Measurements from ENCODE around the gene FLYWCH1.

DNA sequence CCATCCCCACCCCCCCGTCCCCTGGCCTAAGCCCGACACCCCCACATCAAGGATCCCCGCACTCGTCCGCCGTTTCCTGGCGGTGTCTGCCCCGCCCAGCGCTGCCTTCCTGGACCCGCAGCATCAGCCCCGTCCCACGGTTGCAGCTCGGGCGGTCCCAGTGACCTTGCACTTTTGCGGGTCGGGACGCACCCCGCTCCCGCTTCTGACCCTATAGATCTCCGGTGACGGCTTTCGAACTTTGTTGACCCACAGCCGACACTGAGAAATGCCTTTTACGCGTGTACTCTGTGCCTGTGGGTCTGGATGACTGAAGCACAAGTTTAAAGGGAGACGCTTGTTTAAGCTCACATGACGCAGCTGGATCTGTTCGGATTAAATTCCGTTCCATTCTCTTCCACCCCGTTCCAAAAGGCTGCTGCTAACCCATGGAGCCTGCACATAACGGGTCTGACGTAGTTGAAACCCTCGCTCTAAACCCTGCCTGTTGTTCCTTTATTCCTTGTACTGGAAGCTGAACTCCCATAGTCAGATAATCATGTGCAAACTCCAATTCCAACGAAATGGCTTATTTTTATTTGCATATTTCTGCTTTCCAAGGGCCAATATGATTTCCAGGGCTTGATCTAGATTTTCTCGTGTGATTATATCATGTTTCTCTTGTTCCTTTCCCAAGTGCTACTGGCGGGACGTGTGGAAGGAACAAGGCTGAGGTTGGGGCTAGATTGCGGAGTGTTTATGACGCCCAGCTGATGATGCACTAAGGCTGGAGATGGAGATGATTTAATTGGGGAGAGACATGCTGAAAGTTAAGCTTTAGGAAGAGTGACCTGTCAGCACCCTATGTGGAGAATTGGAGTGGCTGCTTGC lies 834 bp downstream of the FLYWCH1 start:
- TF ChIP-seq FOXP4 (CRISPR knock-in tag; IDR thresholded peaks at IDR 0.05) (no peak), MAX (CRISPR knock-in tag; IDR thresholded peaks at IDR 0.05) (no peak), NR2C2 (CRISPR knock-in tag; IDR thresholded peaks at IDR 0.05) (no peak), JUN (CRISPR knock-in tag; IDR thresholded peaks at IDR 0.05) (no peak)
- TF ChIP-seq, protein P1, sequence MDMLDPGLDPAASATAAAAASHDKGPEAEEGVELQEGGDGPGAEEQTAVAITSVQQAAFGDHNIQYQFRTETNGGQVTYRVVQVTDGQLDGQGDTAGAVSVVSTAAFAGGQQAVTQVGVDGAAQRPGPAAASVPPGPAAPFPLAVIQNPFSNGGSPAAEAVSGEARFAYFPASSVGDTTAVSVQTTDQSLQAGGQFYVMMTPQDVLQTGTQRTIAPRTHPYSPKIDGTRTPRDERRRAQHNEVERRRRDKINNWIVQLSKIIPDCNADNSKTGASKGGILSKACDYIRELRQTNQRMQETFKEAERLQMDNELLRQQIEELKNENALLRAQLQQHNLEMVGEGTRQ (CRISPR knock-in tag; IDR thresholded peaks at IDR 0.05), result no peak
- TF ChIP-seq, protein P2, sequence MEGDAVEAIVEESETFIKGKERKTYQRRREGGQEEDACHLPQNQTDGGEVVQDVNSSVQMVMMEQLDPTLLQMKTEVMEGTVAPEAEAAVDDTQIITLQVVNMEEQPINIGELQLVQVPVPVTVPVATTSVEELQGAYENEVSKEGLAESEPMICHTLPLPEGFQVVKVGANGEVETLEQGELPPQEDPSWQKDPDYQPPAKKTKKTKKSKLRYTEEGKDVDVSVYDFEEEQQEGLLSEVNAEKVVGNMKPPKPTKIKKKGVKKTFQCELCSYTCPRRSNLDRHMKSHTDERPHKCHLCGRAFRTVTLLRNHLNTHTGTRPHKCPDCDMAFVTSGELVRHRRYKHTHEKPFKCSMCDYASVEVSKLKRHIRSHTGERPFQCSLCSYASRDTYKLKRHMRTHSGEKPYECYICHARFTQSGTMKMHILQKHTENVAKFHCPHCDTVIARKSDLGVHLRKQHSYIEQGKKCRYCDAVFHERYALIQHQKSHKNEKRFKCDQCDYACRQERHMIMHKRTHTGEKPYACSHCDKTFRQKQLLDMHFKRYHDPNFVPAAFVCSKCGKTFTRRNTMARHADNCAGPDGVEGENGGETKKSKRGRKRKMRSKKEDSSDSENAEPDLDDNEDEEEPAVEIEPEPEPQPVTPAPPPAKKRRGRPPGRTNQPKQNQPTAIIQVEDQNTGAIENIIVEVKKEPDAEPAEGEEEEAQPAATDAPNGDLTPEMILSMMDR (IDR thresholded peaks at IDR 0.05), result no peak

Data from WTC11 (cell line).